IPS DF 19.7 (cell line): Measurements from ENCODE around the gene BANP.
"Not testable (repeated sequence)": the region's sequence is repeated elsewhere in the genome, so short reads cannot be mapped to it uniquely, and the experiment has no call there.

Experiments
- DNase-seq: peaks from one replicate; pipeline ENCODE4 v3.0.0-alpha.2; 2013; ENCODE audit warnings: low read depth, low spot score

Gene BANP

GRCh38 chr16:87993901-87994300 lies 42.7 kb downstream of the BANP start:
- no peak for DNase-seq

DNA sequence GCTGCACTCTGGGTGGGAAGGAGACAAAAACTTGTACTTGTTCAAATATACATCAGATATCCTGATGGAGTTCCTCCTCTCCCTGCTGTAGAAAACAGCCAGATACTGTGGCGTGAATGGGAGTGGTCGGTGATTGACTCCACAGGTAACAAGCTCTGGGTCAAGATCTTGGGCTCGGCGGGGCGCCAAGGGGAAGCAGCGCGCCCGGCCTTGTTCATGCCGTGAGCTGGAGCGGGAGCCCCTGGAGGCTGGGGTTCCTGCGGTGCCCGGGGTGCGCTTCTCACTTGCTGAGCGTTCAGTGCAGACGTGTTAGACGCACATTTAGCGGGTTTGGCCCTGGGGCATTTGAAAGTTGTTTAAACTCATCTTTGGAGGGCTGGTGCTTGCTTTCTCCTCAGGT lies 44.4 kb downstream of the BANP start:
- no peak for DNase-seq

GRCh38 chr16:87996962-87997880 lies 46.0 kb downstream of the BANP start:
- no peak for DNase-seq

DNA sequence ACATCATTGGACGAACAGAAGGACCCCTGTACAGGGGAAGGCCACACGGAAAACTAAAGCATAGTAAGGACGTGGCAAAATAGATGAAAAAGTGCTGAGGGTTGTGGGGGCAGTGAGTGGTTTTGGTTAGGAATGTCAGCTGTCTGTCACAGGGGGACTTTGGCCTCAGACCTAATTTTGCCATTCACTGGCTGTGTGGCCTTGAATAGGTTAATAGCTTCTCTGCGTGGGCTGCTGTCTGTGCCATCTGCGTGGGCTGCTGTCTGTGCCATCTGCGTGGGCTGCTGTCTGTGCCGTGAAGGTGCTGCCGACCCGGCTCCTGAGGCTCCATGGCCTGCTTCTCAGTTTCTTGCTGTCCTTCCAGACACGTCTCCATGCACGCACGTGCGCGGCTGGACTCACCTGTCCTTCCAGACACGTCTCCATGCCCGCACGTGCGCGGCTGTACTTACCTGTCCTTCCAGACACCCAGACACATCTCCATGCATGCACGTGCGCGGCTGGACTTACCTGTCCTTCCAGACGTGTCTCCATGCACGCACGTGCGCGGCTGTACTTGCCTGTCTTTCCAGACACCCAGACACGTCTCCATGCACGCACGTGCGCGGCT lies 47.1 kb downstream of the BANP start:
- DNase-seq = not testable (repeated sequence)

- DNase-seq = not testable (repeated sequence)
These were observed 47.8 kb downstream of the BANP start for GRCh38 chr16:87998992-87999391.

GRCh38 chr16:88002211-88002610 lies 51.0 kb downstream of the BANP start:
- DNase-seq = no peak

DNA sequence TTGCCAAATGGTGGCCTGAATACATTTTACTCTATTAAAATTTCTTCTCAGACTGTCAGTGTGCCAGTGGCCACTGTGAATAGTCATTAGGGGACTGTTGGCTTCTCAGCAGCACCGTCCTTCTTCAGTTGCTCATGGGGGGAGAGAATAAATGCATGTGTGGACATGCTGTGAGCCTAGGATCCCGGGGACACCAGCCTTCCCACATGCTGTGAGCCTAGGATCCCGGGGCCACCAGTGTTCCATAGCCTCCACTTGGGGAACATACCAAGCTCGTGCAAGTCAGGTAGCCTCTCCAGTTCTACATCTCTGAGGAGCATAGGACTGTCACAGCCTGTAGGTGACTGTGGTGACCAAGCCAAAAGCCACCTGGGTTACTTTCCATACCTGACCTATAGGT lies 51.5 kb downstream of the BANP start:
- no peak for DNase-seq

GRCh38 chr16:88003316-88003715 lies 52.1 kb downstream of the BANP start:
- no peak for DNase-seq

GRCh38 chr16:88003736-88004135 lies 52.5 kb downstream of the BANP start:
- no peak for DNase-seq

DNA sequence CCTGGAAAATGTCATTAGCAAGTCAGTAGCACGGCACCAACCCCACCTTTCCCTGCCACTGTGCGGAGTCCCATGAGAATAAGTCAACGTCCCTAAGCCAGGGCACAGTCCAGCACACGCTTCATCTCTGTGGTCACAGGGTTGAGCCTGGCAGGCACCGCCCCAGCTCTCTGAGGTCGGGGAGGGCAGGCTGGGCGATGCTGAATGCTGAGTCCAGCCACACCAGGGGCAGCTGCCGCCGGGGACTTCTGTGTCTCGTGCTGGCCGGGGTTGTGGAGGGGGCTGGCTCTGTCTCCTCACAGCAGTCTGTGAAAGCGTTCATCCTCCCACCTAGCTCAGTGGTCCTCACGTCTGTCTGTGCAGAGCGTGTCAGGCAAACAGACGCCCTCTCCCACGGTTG lies 53.2 kb downstream of the BANP start:
- DNase-seq = no peak

- no peak for DNase-seq
These were observed 53.9 kb downstream of the BANP start for GRCh38 chr16:88005181-88005581.

DNA sequence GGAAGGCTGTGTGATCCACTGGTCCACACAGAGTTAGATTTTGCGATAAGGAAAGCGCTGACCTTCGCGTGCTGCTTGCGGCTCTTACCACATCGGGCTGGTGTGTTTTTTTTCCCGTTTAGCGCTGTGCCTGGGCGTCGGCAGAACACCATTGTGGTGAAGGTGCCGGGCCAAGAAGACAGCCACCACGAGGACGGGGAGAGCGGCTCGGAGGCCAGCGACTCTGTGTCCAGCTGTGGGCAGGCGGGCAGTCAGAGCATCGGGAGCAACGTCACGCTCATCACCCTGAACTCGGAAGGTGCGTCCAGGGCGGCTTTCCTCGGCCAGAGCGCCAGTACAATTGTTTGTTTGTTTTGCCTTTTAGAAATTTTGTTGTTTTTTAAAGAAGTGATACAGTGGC lies 54.7 kb downstream of the BANP start:
- DNase-seq = no peak

DNA sequence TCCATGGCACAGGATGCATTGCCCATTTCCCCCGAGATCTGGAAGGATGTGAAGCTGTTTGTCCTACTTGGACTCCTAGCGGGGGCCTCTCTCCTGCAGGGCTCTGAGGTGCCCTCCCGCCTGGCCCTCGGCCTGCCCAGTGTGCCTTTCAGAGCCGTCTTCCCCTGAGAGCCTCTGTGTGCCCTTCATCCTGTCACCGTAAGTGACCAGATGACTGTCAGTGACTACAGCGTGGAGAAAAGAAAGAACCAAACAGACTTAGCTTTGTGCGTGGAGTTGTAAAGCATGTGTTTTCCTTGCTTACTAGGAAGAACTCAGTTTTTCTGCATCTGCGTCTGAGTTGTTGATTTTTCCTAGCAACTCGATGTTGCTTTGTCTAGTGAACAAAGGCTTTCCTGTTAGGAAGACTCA lies 56.1 kb downstream of the BANP start:
- no peak for DNase-seq

GRCh38 chr16:88008840-88009239 lies 57.6 kb downstream of the BANP start:
- no peak for DNase-seq

- DNase-seq = peak; percentile 83
These were observed 58.5 kb downstream of the BANP start for GRCh38 chr16:88009563-88010342.

- no peak for DNase-seq
These were observed 59.2 kb downstream of the BANP start for GRCh38 chr16:88010343-88010967.

GRCh38 chr16:88010968-88011483 lies 59.8 kb downstream of the BANP start:
- no peak for DNase-seq

GRCh38 chr16:88012360-88012759 lies 61.1 kb downstream of the BANP start:
- no peak for DNase-seq

DNA sequence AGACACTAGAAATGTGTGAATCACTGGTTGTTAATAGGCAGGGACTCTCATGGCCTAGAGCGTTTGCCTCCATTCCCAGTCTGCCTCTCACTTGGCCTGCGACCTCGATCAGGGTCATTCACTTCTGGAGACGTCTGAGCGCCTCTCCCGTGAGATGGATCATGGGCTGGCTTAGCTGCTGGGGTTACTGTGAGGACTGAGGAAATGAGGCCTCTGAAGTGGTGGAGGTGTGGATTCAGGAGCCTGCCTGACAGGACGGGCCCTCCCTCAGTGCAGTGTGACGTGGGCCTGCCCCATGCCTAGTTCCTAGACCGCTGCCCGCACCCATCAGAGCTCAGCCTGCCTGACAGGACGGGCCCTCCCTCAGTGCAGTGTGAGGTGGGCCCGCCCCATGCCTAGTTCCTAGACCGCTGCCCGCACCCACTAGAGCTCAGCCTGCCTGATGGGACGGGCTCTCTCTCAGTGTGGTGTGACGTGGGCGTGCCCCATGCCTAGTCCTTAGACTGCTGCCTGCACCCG lies 61.9 kb downstream of the BANP start:
- DNase-seq = no peak

DNA sequence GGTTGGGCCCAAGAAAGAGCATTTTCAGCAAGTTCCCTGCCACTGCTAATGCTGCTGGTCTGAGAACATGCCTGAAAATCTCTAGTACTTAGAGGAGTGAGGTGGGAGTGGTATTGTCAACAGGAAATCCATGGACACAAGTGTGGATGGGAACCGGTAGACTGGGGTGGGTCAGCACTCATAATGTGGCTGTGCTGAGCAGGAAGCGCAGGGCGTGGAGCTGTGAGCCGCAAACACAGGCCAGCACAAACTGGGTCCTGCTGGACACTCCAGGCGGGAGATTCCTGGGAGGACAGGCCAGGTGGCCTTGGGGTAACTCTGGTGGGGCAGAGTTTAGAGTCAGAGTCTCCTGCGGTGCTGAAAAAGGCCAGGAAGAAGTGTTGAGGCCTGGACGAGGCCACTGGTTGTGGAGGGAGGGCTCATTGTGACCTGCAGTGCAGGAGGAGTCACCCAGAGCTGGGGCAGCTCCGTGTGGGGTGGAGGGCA lies 62.6 kb downstream of the BANP start:
- DNase-seq = no peak

- no peak for DNase-seq
These were observed 63.1 kb downstream of the BANP start for GRCh38 chr16:88014252-88014781.
